Stimulated activated CD8-positive, alpha-beta memory T cell treated with anti-CD3 and anti-CD28 coated beads, Interleukin-4, amount 100 ng/mL, for 1 hour (primary cell): ENCODE measurements around the gene FOXO6.

ENCODE experiments used
- DNase-seq, 2 donors: peaks; one replicate each; pipeline ENCODE4 v3.0.0-alpha.2; 2020; ENCODE audit warnings: low read depth in 2 of 2, low spot score in 1 of 2

FOXO6 gene

GRCh38 chr1:41382480-41383090 is 21.4 kb downstream of the FOXO6 start:
- DNase-seq: no peak

GRCh38 chr1:41383094-41383852 is 22.0 kb downstream of the FOXO6 start:
- DNase-seq: no peak

- no peak for DNase-seq
These were observed 23.3 kb downstream of the FOXO6 start for GRCh38 chr1:41384579-41384978.

- DNase-seq: no peak
These were observed 24.4 kb downstream of the FOXO6 start for GRCh38 chr1:41385398-41386195.

- no peak for DNase-seq
These were observed 25.0 kb downstream of the FOXO6 start for GRCh38 chr1:41386196-41386663.

- DNase-seq: no peak
These were observed 26.4 kb downstream of the FOXO6 start for GRCh38 chr1:41387667-41388091.

- DNase-seq: no peak
These were observed 27.3 kb downstream of the FOXO6 start for GRCh38 chr1:41388510-41388909.

GRCh38 chr1:41389009-41389408 is 27.8 kb downstream of the FOXO6 start:
- DNase-seq: no peak

GRCh38 chr1:41390166-41390565 is 28.9 kb downstream of the FOXO6 start:
- no peak for DNase-seq

- DNase-seq: no peak
These were observed 29.3 kb downstream of the FOXO6 start for GRCh38 chr1:41390573-41390972.

- DNase-seq: no peak
These were observed 30.7 kb downstream of the FOXO6 start for GRCh38 chr1:41391834-41392527.

- DNase-seq: no peak
These were observed 31.3 kb downstream of the FOXO6 start for GRCh38 chr1:41392528-41392924.

GRCh38 chr1:41393716-41394368 is 32.6 kb downstream of the FOXO6 start:
- no peak for DNase-seq

- no peak for DNase-seq
These were observed 33.1 kb downstream of the FOXO6 start for GRCh38 chr1:41394369-41394744.

GRCh38 chr1:41394959-41395956 is 34.0 kb downstream of the FOXO6 start:
- DNase-seq: no peak

GRCh38 chr1:41396084-41396483 is 34.9 kb downstream of the FOXO6 start:
- DNase-seq: no peak

GRCh38 chr1:41397020-41397419 is 35.8 kb downstream of the FOXO6 start:
- no peak for DNase-seq

GRCh38 chr1:41397753-41398330 is 36.6 kb downstream of the FOXO6 start:
- no peak for DNase-seq

- no peak for DNase-seq
These were observed 38.0 kb downstream of the FOXO6 start for GRCh38 chr1:41399145-41399795.
